ENCODE results near the gene ZDHHC14.

ZDHHC14 gene

DNA sequence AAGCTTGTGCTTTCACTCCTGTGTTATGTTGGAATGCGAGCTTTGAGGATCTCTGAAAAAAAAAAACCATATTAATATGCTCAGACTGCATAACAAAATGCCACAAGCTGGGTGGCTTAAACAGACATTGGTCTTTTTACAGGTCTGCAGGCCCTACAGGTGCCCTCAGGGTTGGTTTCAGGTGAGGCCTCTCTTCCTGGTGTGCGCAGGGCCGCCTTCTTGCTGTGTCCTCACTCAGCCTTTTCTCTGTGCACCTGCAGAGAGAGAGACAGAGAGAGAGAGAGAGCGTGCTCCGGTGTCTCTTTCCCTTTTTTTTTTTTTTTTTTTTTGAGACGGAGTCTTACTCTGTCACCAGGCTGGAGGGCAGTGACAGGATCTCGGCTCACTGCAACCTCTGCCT, 327.9 kb downstream of the ZDHHC14 start:
- DNase-seq (ENCODE audit: low read depth in 1 of 2, low spot score in 1 of 2) = no peak
- no peak overlapping the region for H3K27ac ChIP-seq (replicated peaks)
- TF ChIP-seq, protein P1, sequence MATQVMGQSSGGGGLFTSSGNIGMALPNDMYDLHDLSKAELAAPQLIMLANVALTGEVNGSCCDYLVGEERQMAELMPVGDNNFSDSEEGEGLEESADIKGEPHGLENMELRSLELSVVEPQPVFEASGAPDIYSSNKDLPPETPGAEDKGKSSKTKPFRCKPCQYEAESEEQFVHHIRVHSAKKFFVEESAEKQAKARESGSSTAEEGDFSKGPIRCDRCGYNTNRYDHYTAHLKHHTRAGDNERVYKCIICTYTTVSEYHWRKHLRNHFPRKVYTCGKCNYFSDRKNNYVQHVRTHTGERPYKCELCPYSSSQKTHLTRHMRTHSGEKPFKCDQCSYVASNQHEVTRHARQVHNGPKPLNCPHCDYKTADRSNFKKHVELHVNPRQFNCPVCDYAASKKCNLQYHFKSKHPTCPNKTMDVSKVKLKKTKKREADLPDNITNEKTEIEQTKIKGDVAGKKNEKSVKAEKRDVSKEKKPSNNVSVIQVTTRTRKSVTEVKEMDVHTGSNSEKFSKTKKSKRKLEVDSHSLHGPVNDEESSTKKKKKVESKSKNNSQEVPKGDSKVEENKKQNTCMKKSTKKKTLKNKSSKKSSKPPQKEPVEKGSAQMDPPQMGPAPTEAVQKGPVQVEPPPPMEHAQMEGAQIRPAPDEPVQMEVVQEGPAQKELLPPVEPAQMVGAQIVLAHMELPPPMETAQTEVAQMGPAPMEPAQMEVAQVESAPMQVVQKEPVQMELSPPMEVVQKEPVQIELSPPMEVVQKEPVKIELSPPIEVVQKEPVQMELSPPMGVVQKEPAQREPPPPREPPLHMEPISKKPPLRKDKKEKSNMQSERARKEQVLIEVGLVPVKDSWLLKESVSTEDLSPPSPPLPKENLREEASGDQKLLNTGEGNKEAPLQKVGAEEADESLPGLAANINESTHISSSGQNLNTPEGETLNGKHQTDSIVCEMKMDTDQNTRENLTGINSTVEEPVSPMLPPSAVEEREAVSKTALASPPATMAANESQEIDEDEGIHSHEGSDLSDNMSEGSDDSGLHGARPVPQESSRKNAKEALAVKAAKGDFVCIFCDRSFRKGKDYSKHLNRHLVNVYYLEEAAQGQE (IDR thresholded peaks at IDR 0.05; ENCODE audit: insufficient replicate concordance, low read depth) = no peak
- no peak for TF ChIP-seq POLR2AphosphoS5 (IDR thresholded peaks at IDR 0.05; ENCODE audit: low read depth)
- no peak for TF ChIP-seq GABPA (IDR thresholded peaks at IDR 0.05; ENCODE audit: low read depth)
- TF ChIP-seq CTCF (IDR thresholded peaks at IDR 0.05; ENCODE audit: insufficient read depth, low read length) = no peak
- TF ChIP-seq SPI1 (IDR thresholded peaks at IDR 0.05; ENCODE audit: borderline replicate concordance, low read depth) = no peak
- H3K4me3 ChIP-seq (replicated peaks; ENCODE audit: insufficient read depth, low read length) = no peak overlapping the region
- no peaks in the 10 kb centered on the region for H3K27me3 ChIP-seq (ENCODE audit: insufficient read depth, poor library complexity, severe bottlenecking)

DNA sequence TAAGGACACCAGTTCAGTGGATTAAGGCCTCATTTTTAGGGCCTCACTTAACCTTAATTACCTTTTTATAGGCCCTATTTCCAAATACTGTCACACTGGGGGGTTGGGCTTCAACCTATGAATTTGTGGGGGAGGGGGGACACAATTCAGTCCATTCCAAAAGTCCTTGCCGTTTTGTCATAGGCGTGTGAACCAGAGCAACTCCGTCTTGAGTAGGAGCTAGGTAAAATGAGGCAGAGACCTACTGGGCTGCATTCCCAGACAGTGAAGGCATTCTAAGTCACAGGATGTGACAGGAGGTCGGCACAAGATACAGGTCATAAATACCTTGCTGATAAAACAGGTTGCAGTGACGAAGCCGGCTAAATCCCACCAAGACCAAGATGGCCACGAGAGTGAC, 328.6 kb downstream of the ZDHHC14 start:
- no peaks in the 10 kb centered on the region for H3K27me3 ChIP-seq (ENCODE audit: insufficient read depth, poor library complexity, severe bottlenecking)
- no peak overlapping the region for H3K27ac ChIP-seq (replicated peaks)
- DNase-seq (ENCODE audit: low read depth in 1 of 2, low spot score in 1 of 2) = no peak
- TF ChIP-seq GABPA (IDR thresholded peaks at IDR 0.05; ENCODE audit: low read depth) (no peak), SPI1 (IDR thresholded peaks at IDR 0.05; ENCODE audit: borderline replicate concordance, low read depth) (no peak), POLR2AphosphoS5 (IDR thresholded peaks at IDR 0.05; ENCODE audit: low read depth) (no peak), CTCF (IDR thresholded peaks at IDR 0.05; ENCODE audit: insufficient read depth, low read length) (no peak)
- TF ChIP-seq, protein P1 (IDR thresholded peaks at IDR 0.05; ENCODE audit: insufficient replicate concordance, low read depth) = no peak
- H3K4me3 ChIP-seq (replicated peaks; ENCODE audit: insufficient read depth, low read length) = no peak overlapping the region

DNA sequence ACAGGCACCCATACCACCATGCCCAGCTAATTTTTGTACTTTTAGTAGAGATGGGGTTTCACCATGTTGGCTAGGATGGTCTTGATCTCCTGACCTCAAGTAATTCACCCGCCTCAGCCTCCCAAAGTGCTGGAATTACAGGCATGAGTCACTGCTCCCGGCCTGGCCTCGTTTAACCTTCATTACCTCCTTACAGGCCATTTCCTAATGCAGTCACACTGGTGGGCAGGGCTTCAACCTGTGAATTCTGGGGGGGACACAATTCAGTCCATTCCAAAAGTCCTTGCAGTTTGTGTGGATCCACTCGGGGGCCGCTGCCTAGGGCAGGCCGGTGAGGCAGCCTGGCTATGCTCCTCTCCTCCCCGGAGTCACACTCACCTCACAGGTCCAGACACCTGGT, 329.6 kb downstream of the ZDHHC14 start:
- Histone ChIP-seq H3K4me3 (replicated peaks; ENCODE audit: insufficient read depth, low read length) (no peak overlapping the region), H3K27me3 (ENCODE audit: insufficient read depth, poor library complexity, severe bottlenecking) (no peaks in the 10 kb centered on the region), H3K27ac (replicated peaks) (no peak overlapping the region)
- no peak for TF ChIP-seq GABPA (IDR thresholded peaks at IDR 0.05; ENCODE audit: low read depth)
- no peak for TF ChIP-seq CTCF (IDR thresholded peaks at IDR 0.05; ENCODE audit: insufficient read depth, low read length)
- TF ChIP-seq, protein P1 (IDR thresholded peaks at IDR 0.05; ENCODE audit: insufficient replicate concordance, low read depth) = no peak
- TF ChIP-seq SPI1 (IDR thresholded peaks at IDR 0.05; ENCODE audit: borderline replicate concordance, low read depth) = no peak
- no peak for TF ChIP-seq POLR2AphosphoS5 (IDR thresholded peaks at IDR 0.05; ENCODE audit: low read depth)
- DNase-seq (ENCODE audit: low read depth in 1 of 2, low spot score in 1 of 2) = no peak
